Ascending aorta (tissue), 2 donors: Measurements from ENCODE around the gene LRRC14B. TPM values are rescaled to one million over a fixed set of nuclear protein-coding genes. Genes with fewer than 3 reads are reported as not detected.
"Not testable (repeated sequence)": the region's sequence is repeated elsewhere in the genome, so short reads cannot be mapped to it uniquely, and the experiment has no call there.

ENCODE experiments used
- DNase-seq, 2 donors: peaks; one replicate each; pipeline ENCODE4 v3.0.0-alpha.2; 2019; ENCODE audit warnings: low spot score in 2 of 2
- H3K27ac ChIP-seq, 2 donors: fragments of 200-600 bp; sonication (generic); one replicate each; pipeline ENCODE4 v1.5.1; 2016 to 2017; ENCODE audit warnings: mild to moderate bottlenecking in 1 of 2
- H3K27me3 ChIP-seq: fragments of 200-600 bp; sonication (generic); one replicate; pipeline ENCODE4 v1.5.1; 2017
- H3K36me3 ChIP-seq, 2 donors: fragments of 200-600 bp; sonication (generic); one replicate each; pipeline ENCODE4 v1.5.1; 2016
- H3K4me1 ChIP-seq, 2 donors: fragments of 200-600 bp; sonication (generic); one replicate each; pipeline ENCODE4 v1.5.1; 2016 to 2017; ENCODE audit warnings: mild to moderate bottlenecking in 1 of 2
- H3K4me3 ChIP-seq, 2 donors: fragments of 200-600 bp; sonication (generic); one replicate each; pipeline ENCODE4 v1.5.1; 2016 to 2017; ENCODE audit warnings: mild to moderate bottlenecking in 1 of 2
- H3K9me3 ChIP-seq, 2 donors: fragments of 200-600 bp; sonication (generic); one replicate each; pipeline ENCODE4 v1.5.1; 2016
- CTCF ChIP-seq, 3 experiments: fragments of 200-600 bp in 2 of 3; fragments of 450-650 bp in 1 of 3; sonication (generic) in 2 of 3; IDR thresholded peaks; one replicate each; pipeline ENCODE4 v1.5.1; 2016 to 2019; ENCODE audit warnings: antibody characterized with exemption in 3 of 3, mild to moderate bottlenecking in 1 of 3, moderate library complexity in 1 of 3
- intact Hi-C: fragments of 100-400 bp; cut with DNase I; formaldehyde crosslinking; loops from one replicate; pipeline ENCODE4 v1.15.1; 2023
- total RNA-seq: library from RNA; depleted of rRNA; stranded (reverse); fragments of >200 nt; gene quantifications from one replicate; pipeline ENCODE4 v1.1.0, GENCODE V29; 2016

LRRC14B gene
- total RNA-seq, 1 donor from 2014 or later = not detected

GRCh38 chr5:163841-164240, 27.5 kb upstream of the LRRC14B start:
- Histone ChIP-seq H3K27me3 (no peaks in the 10 kb centered on the region), H3K4me1 (no peaks in the 10 kb centered on the region), H3K36me3 (no peaks in the 10 kb centered on the region), H3K27ac (no peak overlapping the region), H3K4me3 (no peak overlapping the region), H3K9me3 (no peaks in the 10 kb centered on the region)
- intact Hi-C loops = no loop called here
- no peak for TF ChIP-seq CTCF (IDR thresholded peaks at IDR 0.05)
- no peak for DNase-seq

- H3K36me3 ChIP-seq = no peaks in the 10 kb centered on the region
- H3K4me1 ChIP-seq = no peaks in the 10 kb centered on the region
- DNase-seq = no peak
- no peak overlapping the region for H3K27ac ChIP-seq
- intact Hi-C loops = no loop called here
- TF ChIP-seq CTCF (IDR thresholded peaks at IDR 0.05) = no peak
- H3K9me3 ChIP-seq = no peaks in the 10 kb centered on the region
- no peak overlapping the region for H3K4me3 ChIP-seq
- no peaks in the 10 kb centered on the region for H3K27me3 ChIP-seq
Measured at GRCh38 chr5:164244-164643, 27.1 kb upstream of the LRRC14B start.

GRCh38 chr5:164783-165182, 26.5 kb upstream of the LRRC14B start:
- DNase-seq, H3K27me3 ChIP-seq: not testable (repeated sequence)

GRCh38 chr5:166441-167372, 24.6 kb upstream of the LRRC14B start:
- DNase-seq = peak in 1 of 2 donors; percentile 47
- no peaks in the 10 kb centered on the region for H3K9me3 ChIP-seq
- no peaks in the 10 kb centered on the region for H3K4me1 ChIP-seq
- no peaks in the 10 kb centered on the region for H3K27me3 ChIP-seq
- no peak overlapping the region for H3K4me3 ChIP-seq
- H3K36me3 ChIP-seq = no peaks in the 10 kb centered on the region
- H3K27ac ChIP-seq = no peak overlapping the region
- intact Hi-C loops = no loop called here
- TF ChIP-seq CTCF (IDR thresholded peaks at IDR 0.05) = no peak

More at GRCh38 chr5:164783-165182, 26.5 kb upstream of the LRRC14B start:
- H3K4me3 ChIP-seq, H3K36me3 ChIP-seq, H3K4me1 ChIP-seq, H3K9me3 ChIP-seq, H3K27ac ChIP-seq, intact Hi-C loops: not testable (repeated sequence)

- no peak overlapping the region for H3K4me3 ChIP-seq
- intact Hi-C loops = no loop called here
- H3K27me3 ChIP-seq = no peaks in the 10 kb centered on the region
- H3K36me3 ChIP-seq = no peaks in the 10 kb centered on the region
- no peak for TF ChIP-seq CTCF (IDR thresholded peaks at IDR 0.05)
- H3K4me1 ChIP-seq = no peaks in the 10 kb centered on the region
- H3K9me3 ChIP-seq = no peaks in the 10 kb centered on the region
- no peak overlapping the region for H3K27ac ChIP-seq
- DNase-seq = peak in 1 of 2 donors; percentile 41
Measured at GRCh38 chr5:167511-167910, 23.8 kb upstream of the LRRC14B start.

GRCh38 chr5:167982-168660, 23.2 kb upstream of the LRRC14B start:
- Histone ChIP-seq H3K27me3 (no peaks in the 10 kb centered on the region), H3K27ac (no peak overlapping the region), H3K9me3 (no peaks in the 10 kb centered on the region), H3K4me3 (no peak overlapping the region), H3K4me1 (no peaks in the 10 kb centered on the region), H3K36me3 (no peaks in the 10 kb centered on the region)
- intact Hi-C loops = no loop called here
- peak in 1 of 2 donors; percentile 48 for DNase-seq
- no peak for TF ChIP-seq CTCF (IDR thresholded peaks at IDR 0.05)
